Right renal pelvis (tissue), 4 donors: ENCODE results near the gene NRGN. TPM values are rescaled to one million over a fixed set of nuclear protein-coding genes. Genes with fewer than 3 reads are reported as not detected.
"Not testable (repeated sequence)": the region's sequence is repeated elsewhere in the genome, so short reads cannot be mapped to it uniquely, and the experiment has no call there.

Source experiments
- DNase-seq, 4 donors: peaks; one replicate each; pipeline ENCODE4 v3.0.0-alpha.2; 2013; ENCODE audit warnings: low read depth in 4 of 4, low spot score in 3 of 4, missing footprints in 1 of 4
- polyA plus RNA-seq, 4 donors: library from polyadenylated mRNA; unstranded; fragments of 120-200 nt; gene quantifications; one replicate each; pipeline ENCODE4 v1.2.1, GENCODE V29; 2013; ENCODE audit not compliant: insufficient read length in 4 of 4

The NRGN gene
- polyA plus RNA-seq, 4 donors, result 15.7 to 29.3 (median 22.8) TPM

GRCh38 chr11:124756033-124756752, 16.5 kb downstream of the NRGN start:
- DNase-seq, result no peak

GRCh38 chr11:124756753-124757227, 17.0 kb downstream of the NRGN start:
- DNase-seq, result no peak

GRCh38 chr11:124757320-124757719, 17.6 kb downstream of the NRGN start:
- DNase-seq, result no peak

GRCh38 chr11:124758355-124759265, 18.9 kb downstream of the NRGN start:
- DNase-seq, result peak in 1 of 4 donors; percentile 60

- no peak for DNase-seq
These were observed 19.8 kb downstream of the NRGN start for GRCh38 chr11:124759266-124760204.

GRCh38 chr11:124760205-124760652, 20.5 kb downstream of the NRGN start:
- no peak for DNase-seq

- DNase-seq, result no peak
These were observed 21.1 kb downstream of the NRGN start for GRCh38 chr11:124760806-124761205.

- DNase-seq, result no peak
These were observed 21.8 kb downstream of the NRGN start for GRCh38 chr11:124761301-124762104.

- DNase-seq, result no peak
These were observed 22.4 kb downstream of the NRGN start, which contains the start of gene ESAM for GRCh38 chr11:124762105-124762623. TSS of gene ESAM (minus strand) at chr11:124762290. CDS start at chr11:124762154, 136 bp downstream.

- no peak for DNase-seq
These were observed 22.9 kb downstream of the NRGN start for GRCh38 chr11:124762624-124763155.

- peak in 2 of 4 donors; percentile 76 for DNase-seq
These were observed 23.6 kb downstream of the NRGN start for GRCh38 chr11:124763156-124763947.

- no peak for DNase-seq
These were observed 26.4 kb downstream of the NRGN start for GRCh38 chr11:124766156-124766555.

- no peak for DNase-seq
These were observed 29.2 kb downstream of the NRGN start for GRCh38 chr11:124768914-124769313.

GRCh38 chr11:124769806-124770774, 30.3 kb downstream of the NRGN start:
- no peak for DNase-seq

- not testable (repeated sequence) for DNase-seq
These were observed 31.2 kb downstream of the NRGN start for GRCh38 chr11:124770959-124771358.

- DNase-seq, result no peak
These were observed 37.3 kb downstream of the NRGN start for GRCh38 chr11:124776865-124777645.
